Activated T-cell treated with anti-CD3 and anti-CD28 coated beads for 24 hours (primary cell): ENCODE measurements around the gene CHL1.

Experiments
- DNase-seq: peaks from one replicate; pipeline ENCODE4 v3.0.0-alpha.2; 2020; ENCODE audit warnings: low read depth

CHL1 gene

GRCh38 chr3:278300-279064, 81.9 kb downstream of the CHL1 start:
- DNase-seq, result no peak

GRCh38 chr3:279325-279724, 82.8 kb downstream of the CHL1 start:
- DNase-seq, result no peak

GRCh38 chr3:280681-281080, 84.1 kb downstream of the CHL1 start:
- no peak for DNase-seq

GRCh38 chr3:284322-284721, 87.8 kb downstream of the CHL1 start:
- DNase-seq, result no peak

- DNase-seq, result no peak
These were observed 91.9 kb downstream of the CHL1 start for GRCh38 chr3:288417-288816.

- DNase-seq, result no peak
These were observed 94.5 kb downstream of the CHL1 start for GRCh38 chr3:291028-291427.

GRCh38 chr3:291646-292436, 95.3 kb downstream of the CHL1 start:
- DNase-seq, result no peak

GRCh38 chr3:294096-294495, 97.5 kb downstream of the CHL1 start:
- no peak for DNase-seq

GRCh38 chr3:294581-294980, 98.0 kb downstream of the CHL1 start:
- DNase-seq, result no peak

- no peak for DNase-seq
These were observed 98.6 kb downstream of the CHL1 start for GRCh38 chr3:295166-295565.

- no peak for DNase-seq
These were observed 101.0 kb downstream of the CHL1 start for GRCh38 chr3:297585-297984.

- no peak for DNase-seq
These were observed 103.2 kb downstream of the CHL1 start for GRCh38 chr3:299590-300301.

GRCh38 chr3:307182-307581, 110.6 kb downstream of the CHL1 start:
- no peak for DNase-seq

GRCh38 chr3:308597-309321, 112.2 kb downstream of the CHL1 start:
- DNase-seq, result no peak

- no peak for DNase-seq
These were observed 115.7 kb downstream of the CHL1 start for GRCh38 chr3:312160-312733.

GRCh38 chr3:312911-313310, 116.3 kb downstream of the CHL1 start:
- no peak for DNase-seq

GRCh38 chr3:317012-317411, 120.4 kb downstream of the CHL1 start:
- DNase-seq, result no peak

GRCh38 chr3:318903-319302, 122.3 kb downstream of the CHL1 start:
- DNase-seq, result no peak

- no peak for DNase-seq
These were observed 127.9 kb downstream of the CHL1 start for GRCh38 chr3:324423-324822.

- no peak for DNase-seq
These were observed 128.9 kb downstream of the CHL1 start for GRCh38 chr3:325495-325894.

- no peak for DNase-seq
These were observed 134.0 kb downstream of the CHL1 start for GRCh38 chr3:330494-331115.
